ENCODE measurements around the gene THOC6.

- no peak for TF ChIP-seq SUZ12 (IDR thresholded peaks at IDR 0.05; ENCODE audit: extremely low read depth, insufficient read depth, insufficient read length)
- TF ChIP-seq ZNF274 (IDR thresholded peaks at IDR 0.05; ENCODE audit: low read depth, low read length): no peak
Observed at GRCh38 chr16:3020604-3021448, 3.0 kb upstream of the THOC6 start.

Measured in NT2/D1 (cell line).